Measurements from ENCODE around the gene TNK2. TPM values are rescaled to one million over a fixed set of nuclear protein-coding genes. Genes with fewer than 3 reads are reported as not detected.
"Not testable (repeated sequence)": the region's sequence is repeated elsewhere in the genome, so short reads cannot be mapped to it uniquely, and the experiment has no call there.

The TNK2 gene
- total RNA-seq, 1 experiment from 2014 or later: 36.0 TPM

GRCh38 chr3:195817578-195818135 is 90.7 kb downstream of the TNK2 start:
- Mint-ChIP-seq H3K27me3 (ENCODE audit: insufficient read depth, unreplicated experiment) (no peaks in the 10 kb centered on the region), H3K4me1 (ENCODE audit: low read depth, unreplicated experiment) (peaks cover 11% of the 10 kb centered on the region), H3K4me3 (ENCODE audit: unreplicated experiment) (no peak overlapping the region), H3K27ac (ENCODE audit: unreplicated experiment) (no peak overlapping the region), H3K9me3 (ENCODE audit: unreplicated experiment) (no peaks in the 10 kb centered on the region), H3K36me3 (ENCODE audit: insufficient read depth, unreplicated experiment) (no peaks in the 10 kb centered on the region)
- H3K9me3 ChIP-seq: no peaks in the 10 kb centered on the region
- ChIA-PET POLR2A (no interaction called here), CTCF (no interaction called here)
- intact Hi-C loops (cut with micrococcal nuclease; ENCODE audit: unreplicated experiment): no loop called here
- no peak for TF ChIP-seq CTCF (IDR thresholded peaks at IDR 0.05; ENCODE audit: insufficient read depth in 1 of 2, low read depth in 1 of 2, low read length in 1 of 2, severe bottlenecking in 1 of 2, unreplicated experiment in 1 of 2)
- H3K27me3 ChIP-seq (replicated peaks; ENCODE audit: control insufficient read depth, insufficient read depth, low read length): no peaks in the 10 kb centered on the region
- no peak overlapping the region for H3K4me3 ChIP-seq (ENCODE audit: low read depth, low read length)
- BruUV-seq (replicated peaks): no TSS peak
- H3K4me1 ChIP-seq: 0 out of 2 replicates have a peak, but pooled peaks cover 5% of the 10 kb centered on the region
- H3K36me3 ChIP-seq (ENCODE audit: control insufficient read depth, insufficient read depth, low read length): no peaks in the 10 kb centered on the region
- no peak for DNase-seq

- H3K4me3 ChIP-seq (ENCODE audit: low read depth, low read length); H3K4me3 Mint-ChIP-seq (ENCODE audit: unreplicated experiment); H3K9me3 Mint-ChIP-seq (ENCODE audit: unreplicated experiment); H3K4me1 ChIP-seq; BruUV-seq (replicated peaks); H3K27ac Mint-ChIP-seq (ENCODE audit: unreplicated experiment); H3K36me3 Mint-ChIP-seq (ENCODE audit: insufficient read depth, unreplicated experiment); intact Hi-C loops (cut with micrococcal nuclease; ENCODE audit: unreplicated experiment); CTCF ChIA-PET; H3K4me1 Mint-ChIP-seq (ENCODE audit: low read depth, unreplicated experiment); H3K27me3 Mint-ChIP-seq (ENCODE audit: insufficient read depth, unreplicated experiment); H3K27me3 ChIP-seq (replicated peaks; ENCODE audit: control insufficient read depth, insufficient read depth, low read length); POLR2A ChIA-PET; H3K36me3 ChIP-seq (ENCODE audit: control insufficient read depth, insufficient read depth, low read length); H3K9me3 ChIP-seq: not testable (repeated sequence)
- peak in 1 of 2 experiments; percentile 11 for DNase-seq
Observed at GRCh38 chr3:195816276-195816913, 92.0 kb downstream of the TNK2 start.

GRCh38 chr3:195815169-195815771 is 93.1 kb downstream of the TNK2 start:
- Mint-ChIP-seq H3K27ac (ENCODE audit: unreplicated experiment) (no peak overlapping the region), H3K36me3 (ENCODE audit: insufficient read depth, unreplicated experiment) (no peaks in the 10 kb centered on the region), H3K4me3 (ENCODE audit: unreplicated experiment) (no peak overlapping the region), H3K27me3 (ENCODE audit: insufficient read depth, unreplicated experiment) (no peaks in the 10 kb centered on the region), H3K4me1 (ENCODE audit: low read depth, unreplicated experiment) (peaks cover 6% of the 10 kb centered on the region), H3K9me3 (ENCODE audit: unreplicated experiment) (no peaks in the 10 kb centered on the region)
- no peaks in the 10 kb centered on the region for H3K4me1 ChIP-seq
- ChIA-PET CTCF (no interaction called here), POLR2A (interaction anchor here (0.5 kb wide), 1 partner anchor 93 kb away, joined by 4 read pairs; the partner anchor contains the start of gene TNK2)
- no peaks in the 10 kb centered on the region for H3K27me3 ChIP-seq (replicated peaks; ENCODE audit: control insufficient read depth, insufficient read depth, low read length)
- no peak overlapping the region for H3K4me3 ChIP-seq (ENCODE audit: low read depth, low read length)
- TF ChIP-seq CTCF (IDR thresholded peaks at IDR 0.05; ENCODE audit: insufficient read depth in 1 of 2, low read depth in 1 of 2, low read length in 1 of 2, severe bottlenecking in 1 of 2, unreplicated experiment in 1 of 2): no peak
- no peaks in the 10 kb centered on the region for H3K9me3 ChIP-seq
- peak in 1 of 2 experiments; percentile 27 for DNase-seq
- H3K36me3 ChIP-seq (ENCODE audit: control insufficient read depth, insufficient read depth, low read length): no peaks in the 10 kb centered on the region
- BruUV-seq (replicated peaks): no TSS peak
- intact Hi-C loops (cut with micrococcal nuclease; ENCODE audit: unreplicated experiment): no loop called here

Data from Caco-2 (cell line).